GM20000 (cell line): Measurements from ENCODE around the gene GOLGA6L9.
"Not testable (repeated sequence)": the region's sequence is repeated elsewhere in the genome, so short reads cannot be mapped to it uniquely, and the experiment has no call there.

ENCODE experiments used
- DNase-seq: peaks from one replicate; pipeline ENCODE4 v3.0.0; 2012; ENCODE audit warnings: low spot score
- TF ChIP-seq, protein P1 (sequence below): IDR thresholded peaks from 2 replicates; pipeline ENCODE4 v1.5.1; 2012; ENCODE audit warnings: mild to moderate bottlenecking, control low read depth; ENCODE audit errors: extremely low read depth, missing control alignments

GOLGA6L9 gene, protein sequence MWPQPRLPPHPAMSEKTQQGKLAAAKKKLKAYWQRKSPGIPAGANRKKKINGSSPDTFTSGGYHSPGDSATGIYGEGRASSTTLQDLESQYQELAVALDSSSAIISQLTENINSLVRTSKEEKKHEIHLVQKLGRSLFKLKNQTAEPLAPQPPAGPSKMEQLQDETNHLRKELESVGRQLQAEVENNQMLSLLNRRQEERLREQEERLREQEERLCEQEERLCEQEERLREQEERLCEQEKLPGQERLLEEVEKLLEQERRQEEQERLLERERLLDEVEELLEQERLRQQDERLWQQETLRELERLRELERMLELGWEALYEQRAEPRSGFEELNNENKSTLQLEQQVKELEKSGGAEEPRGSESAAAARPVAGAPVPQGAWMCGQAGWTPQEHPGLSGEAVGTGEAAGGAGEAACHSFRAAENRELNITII

DNA sequence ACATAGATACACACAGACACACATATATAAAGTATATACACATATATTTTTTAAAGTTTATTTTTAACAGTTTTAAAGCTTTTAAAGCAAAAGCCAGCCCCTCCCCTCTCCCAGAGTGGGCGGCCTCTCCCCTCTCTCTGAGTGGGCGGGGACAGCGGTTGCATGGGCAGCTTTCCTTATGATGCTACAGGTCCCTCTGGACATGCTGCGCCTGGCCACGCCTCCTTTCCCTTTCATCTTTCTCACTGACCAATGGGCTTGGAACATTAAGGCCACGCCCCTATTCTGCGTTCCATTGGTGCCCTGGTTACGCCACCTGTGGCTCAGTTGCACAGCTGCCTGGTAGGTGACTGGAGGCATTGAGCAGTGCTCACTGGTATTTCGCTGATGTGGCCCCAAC lies at the start of gene GOLGA6L9:
GOLGA6L9 (plus strand) TSS at position 124 of the 400 bp plus-strand sequence; CDS start at position 388, 264 bp downstream.
- DNase-seq: not testable (repeated sequence)

DNA sequence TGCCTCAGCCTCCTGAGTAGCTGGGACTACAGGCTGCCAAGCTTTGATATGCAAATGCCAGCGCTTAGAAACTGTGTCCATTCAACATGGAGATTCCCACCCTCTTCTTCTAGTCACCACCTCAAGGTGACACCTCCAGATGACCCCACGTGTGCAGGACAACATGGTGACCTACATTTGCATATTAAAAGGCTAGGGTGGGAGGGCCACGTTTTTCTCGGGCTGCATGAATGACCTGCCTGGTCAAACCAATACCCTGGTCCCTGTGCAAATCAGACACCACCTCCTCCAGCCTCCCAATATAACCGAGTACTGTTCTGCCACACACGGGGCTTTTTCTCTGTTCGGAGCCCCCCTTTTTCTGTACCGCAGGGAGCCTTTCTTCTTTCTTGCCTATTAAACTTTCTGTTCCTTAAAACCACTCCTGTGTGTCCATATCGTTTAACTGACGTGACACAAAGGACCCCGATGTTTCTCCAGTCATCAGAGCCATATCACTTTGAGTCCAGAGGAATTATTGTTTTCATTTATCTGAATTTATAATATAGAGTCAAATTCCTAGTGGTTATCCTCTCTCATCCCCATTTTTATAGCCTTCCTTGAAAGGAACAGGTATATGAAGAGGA lies 48.2 kb upstream of the GOLGA6L9 start:
- DNase-seq: peak; percentile 3

DNA sequence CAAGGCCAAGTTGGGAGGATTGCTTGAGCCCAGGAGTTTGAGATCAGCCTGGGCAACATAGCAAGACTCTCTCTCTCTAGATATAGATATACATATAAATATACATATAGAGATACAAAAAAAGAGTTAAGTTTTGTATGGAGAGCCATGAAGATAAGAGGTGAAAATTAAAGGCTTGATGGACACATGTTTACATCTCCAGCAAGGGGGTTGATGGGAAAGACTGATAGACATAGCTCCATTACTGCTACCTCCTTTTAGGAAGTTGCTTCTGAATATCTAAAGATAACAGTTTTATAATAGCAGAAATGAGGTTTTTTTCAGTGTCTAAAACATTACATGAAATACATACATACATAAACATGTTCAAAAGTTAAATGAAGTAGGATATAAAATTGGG lies 42.4 kb upstream of the GOLGA6L9 start:
- not testable (repeated sequence) for DNase-seq

DNA sequence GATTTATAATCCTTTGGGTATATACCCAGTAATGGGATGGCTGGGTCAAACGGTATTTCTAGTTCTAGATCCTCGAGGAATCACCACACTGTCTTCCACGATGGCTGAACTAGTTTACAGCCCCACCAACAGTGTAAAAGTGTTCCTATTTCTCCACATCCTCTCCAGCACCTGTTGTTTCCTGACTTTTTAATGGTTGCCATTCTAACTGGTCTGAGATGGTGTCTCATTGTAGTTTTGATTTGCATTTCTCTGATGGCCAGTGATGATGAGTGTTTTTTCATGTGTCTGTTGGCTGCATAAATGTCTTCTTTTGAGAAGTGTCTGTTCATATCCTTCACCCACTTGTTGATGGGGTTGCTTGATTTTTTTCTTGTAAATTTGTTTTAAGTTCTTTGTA lies 39.5 kb upstream of the GOLGA6L9 start:
- DNase-seq: not testable (repeated sequence)

DNA sequence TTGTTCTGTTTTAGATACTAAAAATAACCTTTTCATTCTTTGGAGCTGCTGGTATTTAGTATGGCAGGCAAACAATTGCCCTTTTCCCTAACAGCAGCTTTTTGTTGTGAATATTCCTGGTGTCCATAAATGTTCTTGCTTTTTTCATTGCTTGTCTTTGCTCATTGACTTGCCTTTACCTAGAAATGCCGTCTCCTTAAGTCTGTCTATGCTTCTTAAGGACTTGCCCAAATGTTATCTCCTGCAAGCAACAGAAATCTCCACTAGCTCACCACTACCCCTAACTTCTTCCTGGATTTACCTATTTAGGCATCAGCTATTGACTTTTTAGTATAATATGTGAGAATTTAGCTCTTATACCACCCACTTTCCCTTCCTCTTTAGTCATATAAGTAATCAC lies 37.5 kb upstream of the GOLGA6L9 start:
- DNase-seq: not testable (repeated sequence)

DNA sequence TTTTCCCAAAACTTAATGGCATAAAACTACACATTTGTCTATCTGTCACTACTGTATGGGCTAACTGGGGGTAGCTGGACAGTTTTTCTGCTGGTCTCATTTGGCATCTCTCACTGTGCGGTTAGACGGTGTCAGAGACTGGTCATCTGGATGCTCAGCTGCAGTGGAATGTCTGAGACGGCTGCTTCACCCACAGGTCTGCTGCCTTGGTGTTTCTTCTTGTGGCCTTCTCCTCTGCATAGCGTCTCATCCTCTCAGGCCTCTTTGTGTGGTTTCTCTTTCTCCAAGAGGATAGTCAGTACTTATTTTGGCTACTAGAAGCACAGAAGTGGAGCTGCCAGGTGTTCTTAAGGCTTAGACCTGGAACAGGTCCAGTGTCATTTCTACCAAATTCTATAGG lies 35.9 kb upstream of the GOLGA6L9 start:
- no peak for DNase-seq
- TF ChIP-seq, protein P1, sequence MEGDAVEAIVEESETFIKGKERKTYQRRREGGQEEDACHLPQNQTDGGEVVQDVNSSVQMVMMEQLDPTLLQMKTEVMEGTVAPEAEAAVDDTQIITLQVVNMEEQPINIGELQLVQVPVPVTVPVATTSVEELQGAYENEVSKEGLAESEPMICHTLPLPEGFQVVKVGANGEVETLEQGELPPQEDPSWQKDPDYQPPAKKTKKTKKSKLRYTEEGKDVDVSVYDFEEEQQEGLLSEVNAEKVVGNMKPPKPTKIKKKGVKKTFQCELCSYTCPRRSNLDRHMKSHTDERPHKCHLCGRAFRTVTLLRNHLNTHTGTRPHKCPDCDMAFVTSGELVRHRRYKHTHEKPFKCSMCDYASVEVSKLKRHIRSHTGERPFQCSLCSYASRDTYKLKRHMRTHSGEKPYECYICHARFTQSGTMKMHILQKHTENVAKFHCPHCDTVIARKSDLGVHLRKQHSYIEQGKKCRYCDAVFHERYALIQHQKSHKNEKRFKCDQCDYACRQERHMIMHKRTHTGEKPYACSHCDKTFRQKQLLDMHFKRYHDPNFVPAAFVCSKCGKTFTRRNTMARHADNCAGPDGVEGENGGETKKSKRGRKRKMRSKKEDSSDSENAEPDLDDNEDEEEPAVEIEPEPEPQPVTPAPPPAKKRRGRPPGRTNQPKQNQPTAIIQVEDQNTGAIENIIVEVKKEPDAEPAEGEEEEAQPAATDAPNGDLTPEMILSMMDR: no peak

DNA sequence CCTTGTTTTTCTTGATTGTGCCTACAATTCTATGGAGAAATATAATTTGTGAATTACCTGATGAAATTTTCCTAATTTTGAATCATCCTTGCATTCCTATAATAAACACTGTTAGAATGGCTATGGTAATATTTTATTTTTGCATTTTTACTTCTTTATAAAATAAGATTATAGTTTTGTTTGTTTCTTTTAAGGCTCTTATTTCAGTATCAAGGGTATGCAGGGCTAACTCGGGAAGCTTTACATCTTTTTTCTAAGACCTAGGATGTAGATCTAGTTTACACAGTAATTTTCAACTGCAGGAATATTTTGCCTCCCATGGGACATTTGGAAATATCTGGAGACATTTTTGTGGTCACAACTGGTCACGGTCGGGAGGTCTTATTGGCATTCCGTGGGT lies 33.8 kb upstream of the GOLGA6L9 start:
- DNase-seq: not testable (repeated sequence)

DNA sequence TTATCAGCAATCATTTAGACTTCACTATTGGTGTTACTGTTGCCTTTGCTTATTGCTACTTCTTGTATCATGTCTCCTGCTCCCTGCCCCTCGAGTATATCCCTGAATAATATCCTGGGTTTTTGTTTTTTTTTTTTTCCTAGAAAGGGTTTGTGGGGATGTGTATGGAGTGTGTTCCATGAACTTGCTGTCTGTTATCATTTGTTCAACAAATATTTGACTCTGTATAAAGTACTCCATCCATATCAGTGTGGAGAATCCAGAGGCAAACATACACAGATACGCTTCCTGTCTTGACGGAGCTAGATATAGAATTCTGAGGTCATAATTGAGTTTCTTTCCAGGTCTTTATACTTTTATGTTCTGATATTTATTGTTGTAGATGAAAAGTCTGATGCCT lies 31.8 kb upstream of the GOLGA6L9 start:
- TF ChIP-seq, protein P1: no peak
- DNase-seq: no peak

DNA sequence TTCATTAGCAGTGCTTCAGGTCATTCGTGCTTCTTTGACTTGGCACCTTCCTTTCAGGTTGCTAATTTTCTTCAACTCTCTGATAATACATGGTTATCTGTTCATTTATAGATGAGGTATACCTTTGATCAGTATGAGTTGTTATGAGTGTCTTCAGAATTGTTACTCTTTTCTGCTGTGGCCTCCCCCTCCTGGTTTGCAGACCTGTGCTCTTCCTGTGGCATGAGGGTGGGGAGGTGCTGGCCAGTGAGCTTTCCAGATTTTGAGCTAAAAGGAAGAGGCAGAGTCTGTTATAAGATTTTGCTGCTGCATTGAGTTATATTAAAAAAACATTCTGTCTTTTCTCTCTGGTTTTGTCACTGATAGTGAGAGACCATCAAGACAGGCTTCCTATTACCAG lies 30.8 kb upstream of the GOLGA6L9 start:
- TF ChIP-seq, protein P1: no peak
- no peak for DNase-seq

DNA sequence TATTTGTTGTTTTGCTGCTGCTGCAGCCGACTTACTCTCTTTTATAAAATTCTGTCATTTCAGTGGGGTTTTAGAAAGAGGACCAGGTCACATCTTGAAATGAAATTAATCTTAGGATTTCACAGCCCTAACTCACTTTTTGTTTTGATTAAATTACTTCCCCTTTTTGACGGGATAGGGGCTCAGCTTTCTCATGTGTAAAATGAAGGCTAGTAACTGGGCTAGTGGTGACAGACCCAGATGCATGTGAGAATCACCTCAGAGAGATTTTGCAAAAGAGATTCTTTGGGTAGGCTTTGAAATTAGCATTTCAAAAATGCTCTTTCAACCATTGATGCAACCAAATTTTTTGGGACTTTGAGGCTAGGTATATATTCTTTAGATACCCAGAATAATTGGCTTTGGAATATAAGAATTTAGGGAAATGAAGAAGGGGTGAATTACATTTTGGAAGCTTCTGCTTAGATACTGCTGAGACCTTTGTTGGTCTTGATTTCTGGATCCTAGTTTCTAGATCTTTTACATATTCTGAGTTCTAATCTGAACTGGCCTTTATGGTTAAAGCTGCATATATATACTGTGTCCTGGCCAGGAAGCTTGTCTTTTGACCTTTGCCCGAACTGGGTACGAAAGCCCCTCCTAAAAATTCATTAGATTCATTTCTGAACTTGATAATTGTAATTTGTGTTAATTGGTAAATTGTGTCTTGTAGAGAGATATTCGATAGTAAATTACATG lies 30.1 kb upstream of the GOLGA6L9 start:
- peak; percentile 3 for DNase-seq

DNA sequence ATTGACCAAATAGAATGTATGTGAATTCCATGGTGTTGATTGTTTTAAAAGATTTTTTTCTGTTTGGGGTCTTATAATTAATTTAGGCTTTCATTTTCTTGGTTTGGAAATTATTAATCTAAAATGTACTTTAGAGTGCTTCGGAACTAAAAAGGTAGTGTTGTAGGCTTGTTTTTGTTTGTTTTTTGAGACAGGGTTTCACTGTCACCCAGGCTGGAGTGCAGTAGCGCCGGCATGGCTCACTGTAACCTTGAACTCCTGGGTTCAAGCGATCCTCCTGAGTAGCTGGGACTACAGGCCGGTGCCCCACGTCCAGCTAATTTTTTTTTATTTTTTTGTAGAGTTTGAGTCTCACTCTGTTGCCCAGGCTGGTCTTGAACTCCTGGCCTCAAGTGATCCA lies 27.7 kb upstream of the GOLGA6L9 start:
- DNase-seq: not testable (repeated sequence)

DNA sequence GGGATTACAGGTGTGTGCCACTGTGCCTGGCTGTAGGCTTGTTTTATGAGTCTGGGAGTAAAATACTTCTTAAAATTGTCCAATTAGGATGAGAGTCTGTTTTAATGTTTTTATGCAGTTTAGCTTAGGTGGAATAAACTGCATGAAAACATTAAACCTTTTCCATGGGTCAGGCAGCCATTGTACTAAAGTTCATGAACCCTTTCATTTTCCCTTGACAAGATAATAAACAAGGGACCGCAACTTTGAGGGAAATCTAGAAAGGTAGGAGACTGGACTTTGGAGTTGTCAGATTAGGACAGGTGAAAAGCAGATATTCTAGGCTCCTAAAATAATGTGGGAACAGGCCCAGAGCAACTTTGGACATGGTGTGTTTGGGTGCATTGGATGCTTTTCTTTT lies 27.3 kb upstream of the GOLGA6L9 start:
- not testable (repeated sequence) for DNase-seq

DNA sequence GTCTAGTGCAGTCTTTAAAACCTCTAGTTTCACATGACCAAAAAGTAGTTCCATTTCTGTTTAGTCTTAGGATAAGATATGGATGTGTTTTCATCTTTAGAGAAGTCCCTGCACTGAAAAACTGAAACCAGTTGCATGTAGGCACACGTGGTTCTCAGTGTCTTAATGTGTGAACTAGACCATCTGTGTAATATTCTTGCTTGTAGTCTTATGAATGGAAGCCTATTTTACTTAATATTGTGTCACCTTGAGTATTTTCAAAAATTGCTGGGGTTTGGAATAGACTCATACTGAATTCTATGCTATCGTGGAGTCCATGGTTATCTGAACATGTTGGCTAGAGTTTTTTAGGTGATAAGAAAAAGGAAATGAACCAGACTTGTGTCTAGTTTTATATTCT lies 23.4 kb upstream of the GOLGA6L9 start:
- DNase-seq: peak; percentile 3

DNA sequence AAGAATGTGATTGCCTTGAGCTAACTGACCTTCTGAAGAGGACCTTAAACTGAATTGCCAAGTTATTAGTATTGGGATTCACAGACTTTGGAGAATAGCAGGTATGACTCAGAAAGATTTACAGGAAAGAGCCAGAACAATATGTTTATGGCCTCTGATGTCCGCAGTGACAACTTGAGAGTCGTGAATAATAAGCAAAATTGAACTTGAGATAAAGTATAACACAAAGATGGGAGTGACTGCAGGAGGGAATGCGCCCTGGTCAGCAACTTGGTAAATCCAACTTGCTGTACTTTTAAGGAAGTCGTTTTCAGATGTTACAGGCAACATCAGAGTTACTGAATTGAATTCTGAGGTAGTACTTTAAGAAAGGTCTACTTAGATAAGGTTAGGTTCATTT lies 19.3 kb upstream of the GOLGA6L9 start:
- not testable (repeated sequence) for DNase-seq

DNA sequence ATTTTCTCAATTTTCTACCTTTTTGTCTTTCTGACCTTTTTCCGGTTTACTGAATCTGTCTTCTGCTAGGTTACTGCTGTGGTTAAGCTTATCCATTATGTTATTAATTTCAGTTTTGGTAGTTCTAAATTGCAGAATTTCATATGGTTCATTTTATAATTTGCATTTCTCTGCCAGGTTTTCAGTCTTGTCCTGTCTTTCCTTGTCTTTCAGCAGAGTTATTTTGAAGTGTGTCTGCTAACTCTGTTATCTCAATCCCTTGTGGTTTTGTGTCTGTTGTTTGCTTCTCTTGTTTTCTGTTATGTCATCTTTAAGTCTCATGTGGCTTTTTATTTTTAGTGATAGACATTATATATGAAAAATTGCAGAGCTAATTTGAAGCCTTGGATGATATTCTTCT lies 18.0 kb upstream of the GOLGA6L9 start:
- peak; percentile 2 for DNase-seq

DNA sequence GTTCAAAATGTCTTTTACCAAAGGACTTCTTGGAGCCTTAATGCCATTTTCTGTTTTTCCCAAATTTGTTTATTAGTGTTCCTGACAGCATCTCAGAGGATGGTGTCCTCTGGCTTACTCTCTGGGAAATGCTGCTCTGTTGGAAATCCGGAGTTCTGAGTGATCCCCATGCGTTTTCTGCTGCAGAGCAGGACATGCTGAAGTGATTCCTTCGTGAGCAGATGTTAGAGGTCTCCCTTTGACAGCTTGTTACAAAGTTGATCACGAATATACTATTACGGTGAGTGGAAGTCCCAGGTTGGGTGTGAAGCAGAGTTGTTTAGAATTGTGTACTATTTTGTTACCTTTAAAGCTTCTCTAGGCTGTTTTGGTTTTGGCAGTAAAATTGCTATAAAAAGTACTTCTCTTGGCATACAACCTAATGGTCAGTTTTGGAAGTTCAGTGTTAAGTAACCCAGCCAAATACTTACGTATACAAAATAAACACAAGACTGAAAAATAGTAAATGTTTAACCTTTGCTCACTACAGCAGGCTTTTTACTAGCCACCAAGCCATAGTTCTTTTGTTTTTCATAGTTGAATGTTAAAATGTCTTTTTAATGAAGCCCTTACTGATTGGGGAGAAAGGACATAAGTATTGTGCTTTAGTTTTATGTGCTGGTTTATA lies 15.0 kb upstream of the GOLGA6L9 start:
- DNase-seq: not testable (repeated sequence)

DNA sequence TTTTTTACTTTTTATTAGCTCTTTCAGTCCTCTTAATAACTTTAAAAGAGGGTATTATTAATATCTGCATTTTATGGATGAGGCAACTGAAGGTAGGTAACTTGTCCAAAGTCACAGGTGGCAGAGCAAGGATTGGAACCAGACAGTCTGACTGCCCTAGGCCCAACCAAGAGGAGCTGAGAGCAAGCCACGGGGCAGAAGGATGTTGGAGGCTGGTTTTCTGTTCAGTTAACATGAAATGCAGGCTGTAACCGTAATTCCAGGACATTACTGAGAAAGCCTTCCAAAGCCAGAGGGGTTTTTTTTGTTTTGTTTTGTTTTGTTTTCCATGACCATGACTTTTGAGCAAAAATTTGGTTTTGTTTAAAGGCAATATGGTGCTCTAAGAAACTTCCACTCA lies 9.1 kb upstream of the GOLGA6L9 start:
- DNase-seq: not testable (repeated sequence)
